GM19324 (cell line): ENCODE data around the gene HPCAL1.
"Not testable (repeated sequence)": the region's sequence is repeated elsewhere in the genome, so short reads cannot be mapped to it uniquely, and the experiment has no call there.

Experiments used
- ATAC-seq: cut with Tn5 transposase; IDR thresholded peaks from one replicate; pipeline ENCODE4 v1.9.1; 2021; ENCODE audit warnings: mild to moderate bottlenecking, moderate library complexity; ENCODE audit not compliant: unreplicated experiment, low FRiP score

HPCAL1 gene

DNA sequence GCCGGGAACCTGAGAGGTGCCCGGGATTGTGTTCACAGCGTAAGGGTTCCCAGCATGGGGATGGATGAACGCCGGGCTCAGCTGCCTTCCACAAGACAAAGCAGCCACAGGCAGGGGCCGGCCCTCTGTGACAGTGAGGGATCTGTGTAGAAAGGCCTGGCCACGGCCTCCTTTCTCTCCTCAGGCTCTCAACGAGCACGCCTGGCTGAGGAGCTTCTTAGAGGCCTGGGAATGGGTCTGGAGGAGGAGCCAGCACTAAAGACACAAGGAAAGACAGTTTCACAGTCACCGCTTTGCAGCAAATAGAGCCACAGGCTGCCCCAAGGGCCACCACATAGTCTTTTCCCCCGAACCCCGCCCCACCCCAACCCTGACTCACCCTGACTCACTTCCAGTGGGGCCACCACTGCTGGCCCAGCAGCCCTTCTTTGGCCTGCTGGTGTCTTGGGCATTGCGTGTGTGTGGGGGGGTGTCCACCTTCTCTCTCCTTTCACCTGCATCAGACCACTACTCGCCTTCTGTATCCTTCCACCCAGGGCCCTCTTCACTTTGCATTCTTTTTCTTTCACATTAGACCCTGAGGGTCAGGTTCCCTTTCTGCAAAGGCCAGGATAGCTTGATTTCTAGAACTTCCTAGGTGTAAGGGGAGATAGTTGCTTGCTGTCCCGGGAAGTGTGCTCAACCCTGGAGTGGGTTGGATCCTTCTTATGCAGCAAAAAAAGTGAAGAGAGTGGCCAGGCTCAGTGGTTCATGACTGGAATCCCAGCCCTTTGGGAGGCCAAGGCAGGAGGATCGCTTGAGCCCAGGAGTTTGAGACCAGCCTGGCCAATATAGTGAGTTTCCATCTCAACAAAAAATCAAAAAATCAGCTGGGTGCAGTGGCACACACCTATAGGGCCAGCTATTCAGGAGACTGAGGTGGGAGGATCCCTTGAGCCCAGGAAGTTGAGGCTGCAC lies 19.3 kb upstream of the HPCAL1 start:
- ATAC-seq, result no peak

DNA sequence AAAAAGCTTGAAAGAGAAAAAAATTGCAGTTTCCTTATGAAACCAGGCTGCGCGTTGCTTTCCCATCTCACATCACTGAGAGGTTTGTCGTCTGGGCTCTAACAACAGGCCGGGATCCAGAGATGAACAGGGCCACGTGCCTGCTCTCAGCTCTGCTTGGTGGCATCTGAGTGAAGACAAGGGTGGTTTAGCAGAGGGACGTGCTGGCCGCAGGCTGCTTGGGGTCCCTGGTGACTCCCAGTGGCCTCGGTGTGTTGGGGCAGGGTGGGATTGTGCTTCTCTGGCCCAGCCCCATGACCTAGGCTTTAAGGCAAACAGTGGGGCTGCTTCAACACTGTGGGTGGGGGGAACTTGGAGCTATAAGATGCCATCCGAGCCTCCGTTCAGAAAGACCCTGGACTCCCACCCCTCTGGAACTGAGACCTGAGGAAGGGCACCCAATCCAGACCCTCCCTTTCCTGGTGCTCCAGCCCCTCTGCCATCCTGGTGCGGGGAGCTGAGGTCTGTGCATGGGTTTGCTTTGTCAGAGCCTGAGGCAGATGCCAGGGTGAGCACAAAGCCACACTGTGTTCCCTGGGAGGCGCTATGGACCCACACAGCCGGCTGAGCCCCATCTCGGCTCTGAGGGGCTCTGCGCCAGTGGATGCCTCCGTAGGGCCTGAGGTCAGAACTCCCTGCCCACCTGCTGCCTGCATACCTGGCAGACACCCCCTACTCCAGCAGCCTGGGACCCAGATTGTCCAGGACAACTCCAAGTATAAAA lies 18.4 kb upstream of the HPCAL1 start:
- ATAC-seq, result no peak

DNA sequence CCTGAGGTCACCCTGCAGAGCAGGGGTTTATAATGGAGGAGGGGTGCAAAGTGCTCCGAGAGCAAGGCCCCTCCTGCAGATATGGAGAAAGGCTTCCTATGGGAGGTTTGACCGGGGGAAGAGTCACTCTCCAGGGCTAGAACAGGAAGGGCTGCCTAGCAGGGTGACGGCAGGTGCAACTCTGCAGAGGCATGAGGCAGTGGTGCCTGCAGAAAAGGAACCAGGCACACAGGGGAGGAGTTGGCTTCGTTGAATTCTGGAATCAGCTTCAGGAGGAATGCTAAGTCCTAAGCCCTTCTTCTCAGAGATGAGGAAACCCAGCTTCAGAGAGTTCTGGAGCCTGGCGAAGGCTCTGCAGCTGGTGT lies 17.5 kb upstream of the HPCAL1 start:
- no peak for ATAC-seq

DNA sequence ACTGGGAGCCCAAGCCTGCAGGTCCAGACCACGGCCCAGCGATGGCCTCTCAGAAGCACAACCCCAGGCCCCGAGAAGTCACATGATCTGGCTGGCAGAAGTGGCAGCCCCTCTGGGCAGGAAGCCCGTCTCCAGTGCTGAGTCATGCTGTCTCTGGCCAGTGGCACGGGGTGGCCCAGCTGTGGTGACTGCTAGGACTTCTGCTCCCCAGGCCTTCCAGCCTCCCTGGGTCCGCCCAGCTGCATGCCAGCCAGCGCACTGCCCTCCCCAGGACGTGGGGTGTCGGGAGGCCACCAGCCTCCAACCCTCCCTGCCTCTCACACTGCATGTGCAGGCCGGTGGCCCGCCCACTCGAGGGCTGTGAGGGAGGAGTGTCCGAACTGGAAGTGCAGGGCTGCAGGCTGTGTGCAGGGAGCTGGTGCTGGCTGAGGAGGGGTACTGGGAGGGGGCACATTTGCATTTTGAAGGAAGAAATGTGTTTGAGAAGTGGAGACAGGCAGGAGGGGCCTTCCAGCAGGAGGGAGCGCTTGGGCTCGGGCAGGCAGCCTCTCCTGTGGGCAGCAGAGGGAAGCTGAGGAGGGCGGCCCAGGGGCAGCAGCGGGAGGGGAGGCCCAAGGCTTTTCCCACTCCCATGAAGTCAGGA lies 17.0 kb upstream of the HPCAL1 start:
- ATAC-seq, result no peak

DNA sequence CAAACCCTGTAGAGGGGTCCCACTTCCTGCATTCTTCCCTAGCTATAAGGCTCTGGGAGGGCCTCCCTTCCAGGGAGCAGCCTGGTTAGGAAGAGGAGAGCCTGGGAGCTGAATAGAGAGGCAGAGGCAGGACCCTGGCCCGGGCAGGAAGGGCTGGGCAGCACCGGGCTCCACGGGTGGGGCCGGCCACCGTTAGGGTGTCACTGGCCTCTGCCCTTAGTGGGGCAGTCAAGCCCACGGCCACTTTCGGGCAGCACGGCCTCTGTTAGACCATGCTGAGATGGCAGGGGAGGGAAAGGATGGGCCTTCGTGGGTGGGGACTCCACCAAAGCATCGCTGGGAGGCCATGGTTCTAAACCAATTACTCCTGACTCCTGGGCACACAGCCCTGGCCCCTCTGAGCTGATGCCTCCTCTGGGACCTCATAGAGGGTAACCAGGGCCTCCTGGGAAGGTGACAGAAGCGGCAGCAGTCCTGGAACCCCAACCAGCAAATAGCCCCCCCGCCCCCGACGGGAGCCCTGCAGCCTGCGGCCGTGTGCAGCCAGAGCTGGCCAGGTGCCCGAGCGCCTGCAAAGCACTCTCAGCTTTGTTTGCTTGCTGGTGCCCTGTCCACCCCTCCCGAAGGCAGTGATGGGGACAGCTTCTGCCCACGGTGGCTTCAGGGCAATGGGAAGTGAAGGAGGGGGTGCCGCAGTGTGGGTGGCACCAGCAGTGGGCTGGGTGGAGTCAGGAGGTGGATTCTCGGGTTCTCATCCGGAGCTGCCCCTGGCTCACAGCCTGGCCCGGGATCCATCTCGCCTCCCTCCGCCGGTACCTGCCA lies 16.3 kb upstream of the HPCAL1 start:
- ATAC-seq, result no peak

DNA sequence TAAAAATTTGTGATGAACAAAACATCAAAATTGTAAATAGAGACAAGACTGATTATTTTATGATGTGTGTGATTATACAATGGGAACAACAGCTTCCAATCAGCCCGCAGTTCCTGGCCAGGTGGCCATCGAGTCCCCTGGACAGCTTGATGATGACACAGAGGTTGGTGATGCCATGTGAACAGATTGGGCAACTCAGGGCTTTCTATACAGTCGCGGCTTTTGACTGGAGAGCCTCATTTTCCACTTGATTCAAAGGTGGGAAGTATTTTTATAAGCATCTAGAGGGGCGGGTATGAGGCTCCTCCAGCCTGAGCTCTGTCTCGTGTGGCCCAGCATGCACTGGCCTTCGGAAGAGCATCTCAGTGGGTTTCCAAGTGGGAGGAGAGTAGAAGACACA lies 14.9 kb upstream of the HPCAL1 start:
- ATAC-seq, result no peak

DNA sequence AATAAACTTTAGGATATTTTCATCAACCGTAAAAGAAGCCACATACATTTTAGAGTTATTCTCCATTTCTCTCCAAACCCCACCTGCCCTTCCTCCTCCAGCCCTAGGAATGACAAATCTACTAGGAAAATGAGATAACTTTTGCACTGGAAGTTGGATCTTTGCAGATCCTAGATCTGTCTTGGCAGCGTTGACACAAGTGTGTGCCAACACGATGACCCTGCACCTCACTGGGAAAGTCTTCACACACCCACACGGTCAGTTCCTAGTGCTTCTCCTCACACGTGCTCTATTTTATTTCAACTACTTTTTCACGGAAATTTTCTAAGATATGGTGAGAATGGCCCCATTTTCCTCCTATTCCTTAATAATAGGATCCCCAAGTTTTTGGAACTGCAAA lies 14.1 kb upstream of the HPCAL1 start:
- no peak for ATAC-seq

DNA sequence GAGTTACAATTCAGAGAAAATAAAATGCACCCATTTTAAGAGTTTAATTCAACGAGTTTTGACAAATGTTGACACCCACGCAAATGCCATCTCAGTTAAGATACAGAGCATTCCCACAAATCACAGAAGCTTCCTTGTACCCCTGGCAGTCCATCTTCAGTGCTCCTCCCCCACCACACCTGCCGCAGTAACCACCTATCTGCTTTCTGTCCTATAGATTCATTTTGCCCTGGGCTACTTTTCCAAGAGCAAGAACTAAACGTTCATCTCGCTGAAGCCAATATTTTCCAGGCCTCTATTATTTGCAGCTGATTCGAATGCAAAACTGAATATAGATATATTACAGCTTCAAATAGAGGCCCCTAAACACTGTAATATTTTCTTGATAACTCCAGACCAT lies 13.4 kb upstream of the HPCAL1 start:
- ATAC-seq, result no peak

DNA sequence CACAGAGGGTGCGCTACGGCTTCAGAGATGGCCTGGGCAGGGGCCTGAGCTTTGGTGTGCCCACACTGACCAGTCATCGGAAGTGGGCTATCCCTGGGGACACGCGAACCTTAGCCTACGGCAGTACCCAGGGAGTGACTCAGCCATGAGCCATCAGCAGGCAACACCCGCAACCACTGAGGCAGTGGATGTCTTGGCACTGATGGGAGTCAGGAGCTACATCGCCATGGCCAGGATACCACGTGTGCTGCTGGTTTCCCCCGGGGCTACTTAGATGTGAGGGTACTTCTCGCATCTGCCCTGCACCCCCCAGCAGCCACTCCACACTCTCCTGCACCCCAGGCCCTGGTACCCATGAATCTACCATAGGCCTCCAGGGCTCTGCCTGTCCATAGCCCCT lies 12.8 kb upstream of the HPCAL1 start:
- no peak for ATAC-seq

DNA sequence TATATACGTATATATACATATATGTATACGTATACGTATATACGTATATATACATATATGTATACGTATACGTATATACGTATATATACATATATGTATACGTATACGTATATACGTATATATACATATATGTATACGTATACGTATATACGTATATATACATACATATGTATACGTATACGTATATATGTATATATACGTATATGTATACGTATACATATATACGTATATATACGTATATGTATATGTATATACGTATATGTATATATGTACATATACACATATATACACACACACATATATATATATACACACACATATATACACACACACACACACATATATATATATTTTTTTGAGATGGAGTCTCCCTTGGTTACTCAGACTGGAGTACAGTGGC lies 11.3 kb upstream of the HPCAL1 start:
- not testable (repeated sequence) for ATAC-seq

DNA sequence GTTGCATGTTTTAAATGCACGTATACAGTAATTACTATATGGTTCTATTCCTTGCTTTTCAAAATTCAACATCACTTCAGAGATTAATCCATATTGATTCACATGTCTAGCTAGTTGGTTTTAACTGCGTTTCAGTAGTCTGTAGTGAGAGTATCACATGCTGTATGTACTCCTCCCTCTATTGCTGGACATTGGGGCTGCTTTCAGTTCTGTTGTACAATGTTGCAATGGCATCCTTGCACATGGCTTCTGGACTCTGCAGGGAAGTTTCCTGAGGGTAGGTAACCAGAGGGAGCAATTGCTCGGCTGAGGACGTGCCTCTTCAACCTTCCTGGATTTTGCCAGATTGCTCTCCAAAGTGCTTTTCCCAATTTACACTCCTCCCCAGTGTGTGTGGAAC lies 10.7 kb upstream of the HPCAL1 start:
- ATAC-seq, result no peak

DNA sequence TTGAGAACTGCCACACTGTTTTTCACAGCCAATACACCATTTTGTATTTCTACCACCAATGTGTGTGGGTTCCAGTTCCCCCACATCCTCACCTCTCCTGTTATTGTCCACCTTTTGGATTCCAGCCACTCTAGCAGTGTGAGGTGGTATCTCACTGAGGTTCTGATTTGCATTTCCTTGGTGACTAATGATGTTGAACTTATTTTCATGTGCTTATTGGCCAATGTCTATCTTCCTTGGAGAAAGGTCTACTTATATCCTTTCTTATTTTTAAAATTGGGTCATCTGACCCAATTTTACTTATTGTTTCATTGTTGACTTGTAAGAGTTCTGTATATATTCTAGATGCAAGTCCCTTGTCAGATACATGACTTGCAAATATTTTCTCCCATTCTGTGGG lies 9.1 kb upstream of the HPCAL1 start:
- no peak for ATAC-seq

DNA sequence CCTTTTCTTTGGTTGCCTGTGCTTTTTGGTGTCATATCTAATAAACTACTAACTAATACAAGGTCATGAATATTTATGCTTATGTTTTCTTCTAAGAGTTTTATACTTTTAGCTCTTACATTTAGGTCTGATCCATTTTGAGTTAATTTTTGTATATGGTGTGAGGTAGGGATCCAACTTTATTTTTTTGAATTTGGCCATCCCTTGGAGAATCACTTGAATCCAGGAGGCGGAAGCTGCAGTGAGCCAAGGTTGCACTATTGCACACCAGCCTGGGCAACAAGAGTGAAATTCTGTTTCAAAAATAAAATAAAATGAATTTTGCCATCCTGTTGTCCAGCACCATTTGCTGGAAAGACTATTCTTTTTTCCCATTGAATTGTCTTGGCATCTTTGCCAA lies 8.6 kb upstream of the HPCAL1 start:
- no peak for ATAC-seq

DNA sequence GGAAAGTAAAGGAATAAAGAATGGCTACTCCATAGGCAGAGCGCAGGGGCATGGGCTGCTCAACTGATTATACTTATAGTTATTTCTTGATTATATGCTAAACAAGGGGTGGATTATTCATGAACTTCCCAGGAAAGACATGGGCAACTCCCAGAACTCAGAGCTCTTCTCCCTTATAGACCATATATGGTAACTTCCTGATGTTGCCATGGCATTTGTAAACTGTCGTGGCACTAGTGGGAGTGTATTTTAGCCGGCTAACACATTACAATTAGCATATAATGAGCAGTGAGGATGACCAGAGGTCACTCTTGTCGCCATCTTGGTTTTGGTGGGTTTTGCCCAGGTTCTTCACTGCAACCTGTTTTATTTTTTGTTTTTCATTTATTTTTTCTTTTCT lies 7.1 kb upstream of the HPCAL1 start:
- ATAC-seq, result not testable (repeated sequence)

DNA sequence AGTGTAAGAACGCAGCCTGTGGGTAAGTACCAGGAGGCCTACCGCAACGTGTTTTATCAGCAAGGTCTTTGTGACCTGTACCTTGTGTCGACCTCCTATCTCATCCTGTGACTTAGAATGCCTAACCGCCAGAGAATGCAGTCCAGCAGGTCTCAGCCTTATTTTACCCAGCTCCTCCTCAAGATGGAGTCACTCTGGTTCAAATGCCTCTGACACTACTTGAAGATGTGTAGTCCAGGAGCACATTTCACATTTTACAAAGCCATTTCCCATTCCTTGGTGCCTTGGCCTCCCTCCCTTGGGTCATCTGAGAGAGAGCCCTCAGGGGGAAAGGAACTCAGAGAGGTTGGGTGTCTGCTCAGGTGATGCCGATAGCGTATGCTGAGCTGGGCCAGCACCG lies 6.6 kb upstream of the HPCAL1 start:
- no peak for ATAC-seq

DNA sequence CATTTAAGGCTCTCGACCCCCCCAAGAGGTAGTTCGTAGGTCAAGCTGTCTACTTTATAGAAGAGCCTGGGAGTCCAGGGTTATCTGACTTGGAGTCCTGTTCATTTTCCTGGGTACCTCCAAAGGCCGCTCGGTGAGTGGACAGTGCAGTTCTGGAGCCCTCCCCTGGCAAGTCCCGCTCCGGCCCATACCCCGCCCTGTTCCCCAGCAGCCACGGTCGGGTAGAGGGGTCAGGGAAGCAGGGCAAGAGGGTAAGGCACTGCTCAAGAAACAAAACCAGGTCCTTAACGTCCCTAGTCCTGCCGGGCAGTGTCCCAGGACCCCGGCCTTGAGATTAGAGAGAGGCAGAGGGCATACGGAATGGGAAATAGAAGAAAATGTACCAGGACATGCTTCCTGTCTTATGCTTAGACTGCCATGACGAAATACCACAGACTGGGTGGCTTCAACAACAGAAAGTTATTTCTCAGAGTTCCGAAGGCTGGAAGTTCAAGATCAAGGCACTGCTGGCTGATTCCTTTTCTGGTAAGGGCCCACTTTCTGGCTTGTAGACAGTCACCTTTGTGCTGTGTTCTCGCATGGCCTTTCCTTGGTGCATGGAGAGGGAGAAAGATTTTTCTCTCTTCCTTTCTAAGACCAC lies 5.4 kb upstream of the HPCAL1 start:
- ATAC-seq, result no peak

DNA sequence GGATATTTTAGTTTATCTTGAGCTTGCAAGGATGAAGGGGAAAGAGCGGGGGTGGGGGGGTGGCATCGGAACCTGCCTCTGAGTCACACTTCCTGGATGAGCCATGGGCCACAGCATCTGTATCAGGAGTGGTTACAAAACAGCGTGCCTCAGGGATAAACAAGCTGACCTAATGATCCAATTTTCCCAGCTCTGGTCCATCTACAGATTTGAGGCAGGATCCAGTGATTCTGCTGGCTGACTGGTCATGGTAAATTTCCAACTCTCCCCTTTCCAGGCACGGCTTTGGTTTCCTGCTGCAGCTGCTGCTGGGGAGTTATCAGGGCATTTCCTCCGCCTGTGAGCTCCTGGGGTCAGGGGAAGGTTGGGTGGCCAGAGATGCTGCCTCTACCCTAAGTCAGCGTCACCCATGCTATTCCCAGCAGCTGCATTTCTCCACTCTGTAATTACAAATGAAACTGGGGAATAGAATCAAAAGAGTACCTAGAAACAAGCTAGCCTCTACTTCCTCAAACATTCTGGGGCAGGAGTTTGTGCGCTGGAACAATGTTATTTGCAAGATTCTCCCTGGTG lies 4.7 kb upstream of the HPCAL1 start:
- no peak for ATAC-seq

DNA sequence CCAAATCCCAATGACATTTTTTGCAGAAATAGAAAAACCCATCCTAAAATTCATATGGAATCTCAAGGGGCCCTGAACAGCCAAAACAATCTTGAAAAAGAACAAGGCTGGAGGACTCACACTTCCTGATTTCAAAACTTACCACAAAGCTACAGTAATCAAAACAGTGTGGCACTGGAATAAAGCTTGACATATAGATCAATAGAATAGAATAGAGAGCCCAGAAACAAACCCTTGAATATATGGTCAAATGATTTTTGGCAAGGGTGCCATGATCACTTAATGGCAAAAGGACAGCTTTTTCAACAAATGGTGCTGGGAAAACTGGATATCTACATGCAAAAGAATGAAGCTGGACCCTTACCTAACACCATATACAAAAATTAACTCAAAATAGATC lies 3.9 kb upstream of the HPCAL1 start:
- not testable (repeated sequence) for ATAC-seq

DNA sequence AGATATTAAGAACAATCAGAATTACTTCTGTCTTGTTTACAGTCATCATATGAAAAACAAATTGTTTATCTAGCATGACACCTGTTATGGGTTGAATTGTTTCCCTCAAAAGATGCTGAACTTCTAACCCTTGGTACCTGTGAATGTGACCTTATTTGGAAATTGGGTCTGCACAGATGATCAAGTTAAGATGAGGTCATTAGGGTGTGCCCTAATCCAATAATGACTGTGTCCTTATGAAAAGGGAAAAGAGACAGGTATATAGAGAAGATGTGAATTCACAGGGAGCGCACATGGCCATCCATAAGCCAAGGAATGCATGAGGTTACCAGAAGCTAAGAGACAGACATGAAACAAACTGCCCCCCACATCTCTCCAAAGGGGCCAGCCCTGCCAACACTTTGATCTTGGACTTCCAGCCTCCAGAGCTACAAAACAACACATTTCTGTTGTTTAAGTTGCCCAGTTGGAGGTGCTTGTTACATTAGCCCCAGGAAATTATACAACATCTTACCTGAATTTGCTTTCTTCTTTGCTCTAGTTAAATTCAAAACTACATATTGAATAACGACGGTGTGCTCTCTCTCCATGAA lies 2.3 kb upstream of the HPCAL1 start:
- no peak for ATAC-seq
